K562 (cell line): ENCODE measurements around the gene GPATCH3. TPM values are rescaled to one million over a fixed set of nuclear protein-coding genes. Genes with fewer than 3 reads are reported as not detected.

Source experiments
- ATAC-seq: fragments of 200-7000 bp; cut with Tn5 transposase; 3 replicates; pipeline ENCODE4 v1.9.1; 2020; ENCODE audit warnings: moderate library complexity
- BruUV-seq: library from RNA; stranded (reverse); fragments of 400-500 nt; replicated peaks from 2 replicates; lab custom pipeline; 2021; lab: Mats Ljungman, UMichigan
- CTCF ChIA-PET: fragments of 300-600 bp; formaldehyde crosslinking; extraction: SDS; loops from one replicate; lab custom pipeline; 2021; ENCODE audit warnings: low intra/inter-chr PET ratio; lab: Yijun Ruan, JAX
- POLR2A ChIA-PET: fragments of 300-600, 350-650 bp; sonication (Branson Sonifier 250); formaldehyde crosslinking; extraction: SDS; loops from one replicate; lab custom pipeline; 2021; ENCODE audit warnings: antibody characterized with exemption, inconsistent platforms; lab: Yijun Ruan, JAX
- DNase-seq, 4 experiments: peaks; one replicate each; pipeline versions ENCODE4 v3.0.0 to v3.0.0-alpha.2; 2011 to 2018; ENCODE audit warnings: low spot score in 3 of 4, mixed read lengths in 3 of 4; ENCODE audit errors: extremely low read depth in 1 of 4
- FAIRE-seq: peaks from 2 replicates; lab custom pipeline; 2011; peaks lifted over from hg19 to GRCh38; lab: Jason Lieb, UNC
- H2AFZ ChIP-seq: 2 replicates; pipeline ENCODE4 v1.6.0; 2011; ENCODE audit warnings: low read depth, low read length, control low read depth, inconsistent platforms
- H3K27ac ChIP-seq: fragments of 200-600 bp; 3 replicates; pipeline ENCODE4 v1.8.0; 2011; ENCODE audit warnings: low read depth, mild to moderate bottlenecking, control low read depth, inconsistent platforms, low read length, moderate library complexity, mixed read lengths; ENCODE audit errors: extremely low read depth
- H3K27me3 ChIP-seq, 2 experiments: fragments of 300-600 bp in 1 of 2; 2 replicates in 1 of 2; 3 replicates in 1 of 2; pipeline versions ENCODE4 v1.6.0 to v1.8.0; 2011; ENCODE audit warnings: inconsistent platforms in 2 of 2, low read length in 2 of 2, mild to moderate bottlenecking in 1 of 2, mixed read lengths in 1 of 2, moderate library complexity in 1 of 2; ENCODE audit not compliant: control insufficient read depth in 2 of 2, insufficient read depth in 2 of 2
- H3K36me3 ChIP-seq: fragments of 300-600 bp; 3 replicates; pipeline ENCODE4 v1.8.0; 2011; ENCODE audit warnings: mild to moderate bottlenecking, low read length, inconsistent platforms; ENCODE audit not compliant: control insufficient read depth, insufficient read depth
- H3K4me1 ChIP-seq, 2 experiments: fragments of 200-600 bp in 1 of 2; replicated peaks in 1 of 2; 2 replicates in 1 of 2; 3 replicates in 1 of 2; pipeline versions ENCODE4 v1.5.1 to v1.8.0; 2011; ENCODE audit warnings: inconsistent platforms in 2 of 2, low read length in 2 of 2, mild to moderate bottlenecking in 1 of 2, mixed read lengths in 1 of 2, moderate library complexity in 1 of 2; ENCODE audit not compliant: control insufficient read depth in 2 of 2, insufficient read depth in 2 of 2
- H3K4me2 ChIP-seq: 2 replicates; pipeline ENCODE4 v1.6.1; 2011; ENCODE audit warnings: low read length, control low read depth, inconsistent platforms, mixed read lengths; ENCODE audit not compliant: insufficient read depth
- H3K4me3 ChIP-seq: fragments of 200-600 bp; sonication (generic), shearing (Covaris generic); 2 replicates; pipeline ENCODE4 v1.5.1; 2016; ENCODE audit warnings: control low read depth, inconsistent platforms
- H3K79me2 ChIP-seq: fragments of 200-600 bp; 3 replicates; pipeline ENCODE4 v1.8.0; 2011; ENCODE audit warnings: low read length, inconsistent platforms; ENCODE audit not compliant: control insufficient read depth, insufficient read depth
- H3K9ac ChIP-seq, 2 experiments: 2 replicates each; pipeline versions ENCODE4 v1.6.0 to v1.6.1; 2011; ENCODE audit warnings: low read depth in 2 of 2, low read length in 2 of 2, control low read depth in 1 of 2, inconsistent platforms in 1 of 2, mild to moderate bottlenecking in 1 of 2, mixed read lengths in 1 of 2; ENCODE audit not compliant: insufficient read depth in 1 of 2
- H3K9me1 ChIP-seq: one replicate; pipeline ENCODE4 v1.6.0; 2011; ENCODE audit warnings: inconsistent platforms, mild to moderate bottlenecking, low read length, moderate library complexity; ENCODE audit not compliant: control insufficient read depth, insufficient read depth
- H3K9me3 ChIP-seq: replicated peaks from 2 replicates; pipeline ENCODE4 v1.5.1; 2011; ENCODE audit warnings: low read depth, low read length, inconsistent platforms; ENCODE audit not compliant: control insufficient read depth, insufficient read depth
- H4K20me1 ChIP-seq: replicated peaks from 2 replicates; pipeline ENCODE4 v1.6.1; 2011; ENCODE audit warnings: low read length, inconsistent platforms, mixed read lengths; ENCODE audit not compliant: control insufficient read depth, insufficient read depth
- ASH1L ChIP-seq: fragments of 450-650 bp; IDR thresholded peaks from 2 replicates; pipeline ENCODE4 v1.6.1; 2018; ENCODE audit warnings: borderline replicate concordance, mild to moderate bottlenecking, low read depth; ENCODE audit not compliant: partially characterized antibody
- MCM2 ChIP-seq: fragments of 450-650 bp; IDR thresholded peaks from 2 replicates; pipeline ENCODE4 v1.6.1; 2017; ENCODE audit warnings: low read depth, mild to moderate bottlenecking
- POLR2A ChIP-seq: fragments of 450-650 bp; conservative IDR thresholded peaks from 2 replicates; pipeline ENCODE4 v1.6.1; 2016
- POLR2G ChIP-seq: fragments of 200-400 bp; formaldehyde crosslinking; IDR thresholded peaks from 2 replicates; pipeline ENCODE4 v1.6.1; 2017; ENCODE audit warnings: low read depth, mild to moderate bottlenecking, antibody characterized with exemption, low read length, moderate library complexity
- WGBS: fragments of 100-300 bp; shearing (Covaris generic); methylation state at CpG from one replicate; pipeline ENCODE4 v1.1.6; 2016; ENCODE audit warnings: low coverage, mixed read lengths; ENCODE audit not compliant: insufficient coverage; ENCODE audit errors: missing lambda C conversion rate; 5-methylcytosine and 5-hydroxymethylcytosine counted together
- in situ Hi-C: fragments of 300-500 bp; cut with MboI; formaldehyde crosslinking; loops from 4 replicates; pipeline ENCODE4 v1.15.0; 2018; ENCODE audit warnings: inconsistent platforms, mixed read lengths
- intact Hi-C: fragments of 100-400 bp; cut with micrococcal nuclease; formaldehyde crosslinking; loops from 2 replicates; pipeline ENCODE4 v1.14.2; 2022
- polyA plus RNA-seq, 8 experiments: library from polyadenylated mRNA; depleted of rRNA in 4 of 8; stranded (reverse) in 5 of 8; unstranded in 3 of 8; fragments of >200 nt; fragmentation: Nextera tagmentation in 2 of 8; fragmentation: Illumina TruSeq in 1 of 8; extraction: Ambion mirVana in 2 of 8; extraction: Trizol in 1 of 8; gene quantifications; 2 replicates each; pipeline versions ENCODE4 v1.2.1 to v1.2.3, GENCODE V29; 2011 to 2014; ENCODE audit warnings: inconsistent platforms in 1 of 8, missing spikeins in 1 of 8
- total RNA-seq, 7 experiments: library from RNA; depleted of rRNA in 6 of 7; stranded (reverse); fragments of >200 nt in 6 of 7; fragmentation: Illumina TruSeq in 2 of 7; extraction: Trizol in 2 of 7; gene quantifications; 2 replicates each; pipeline versions ENCODE4 v1.2.1 to v1.2.3, GENCODE V29; 2011 to 2021; ENCODE audit warnings: low replicate concordance in 1 of 7
- TF ChIP-seq, protein P1 (sequence below), 2 experiments: fragments of 450-650 bp; IDR thresholded peaks; 2 replicates each; pipeline ENCODE4 v1.6.1; 2018; ENCODE audit warnings: mild to moderate bottlenecking in 2 of 2, low read depth in 1 of 2; ENCODE audit not compliant: partially characterized antibody in 2 of 2

Gene GPATCH3
- total and polyA plus RNA-seq, 9 of the 15 experiments (the other 6 are each of a cell fraction or from before 2014, with no cell fraction given): 1.6 to 23.0 (median 13.3) TPM

DNA sequence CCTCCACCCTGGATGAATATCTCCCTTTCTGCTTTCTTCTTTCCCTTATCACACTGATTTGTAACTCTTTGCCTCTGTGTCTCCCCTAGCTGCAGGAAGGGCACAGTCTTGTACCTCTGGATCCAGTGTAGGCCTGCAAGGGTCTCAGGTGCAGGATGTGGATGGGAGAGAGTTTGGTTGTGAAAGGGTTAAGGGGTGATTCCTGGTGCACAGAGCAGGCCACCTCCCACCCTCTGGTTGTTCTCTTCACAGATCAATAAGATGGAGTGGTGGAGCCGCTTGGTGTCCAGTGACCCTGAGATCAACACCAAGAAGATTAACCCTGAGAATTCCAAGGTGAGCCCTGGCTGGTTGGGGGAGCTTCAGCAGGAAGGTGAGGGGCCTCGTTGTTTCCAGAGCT is 44.9 kb upstream of the GPATCH3 start:
- Histone ChIP-seq H4K20me1 (no peaks in the 10 kb centered on the region), H3K4me1 (peaks cover 3 to 11% of the 10 kb centered on the region in 2 experiments; a peak in 4 of 5 replicates), H3K4me2 (no peak overlapping the region)
- no peak for FAIRE-seq
- TF ChIP-seq POLR2A (0 out of 2 replicates have a peak, but pooled peaks have one; percentile 13), MCM2 (no peak)
- TF ChIP-seq, all 486 proteins: peak for 1
- 89% methylated on average over 2 of the region's 2 CpGs for WGBS
- ChIA-PET POLR2A (interaction anchor here (1.1 kb wide), 1 partner anchor 9 kb away, joined by 4 read pairs; no protein-coding TSS in a partner anchor), CTCF (no interaction called here)
- Histone ChIP-seq H3K9me1 (no peaks in the 10 kb centered on the region), H3K9ac (no peak overlapping the region; a peak in 1 of 4 replicates), H3K79me2 (no peaks in the 10 kb centered on the region), H3K36me3 (peaks cover 66% of the 10 kb centered on the region), H3K27me3 (no peaks in the 10 kb centered on the region), H3K4me3 (no peak overlapping the region), H3K9me3 (no peaks in the 10 kb centered on the region; the same call in 1 of the 2 replicates), H2AFZ (no peak overlapping the region), H3K27ac (no peak overlapping the region)
- DNase-seq (no peak), ATAC-seq (no peak)
- intact Hi-C loops: no loop called here
- in situ Hi-C loops: no loop called here
- BruUV-seq: no TSS peak

DNA sequence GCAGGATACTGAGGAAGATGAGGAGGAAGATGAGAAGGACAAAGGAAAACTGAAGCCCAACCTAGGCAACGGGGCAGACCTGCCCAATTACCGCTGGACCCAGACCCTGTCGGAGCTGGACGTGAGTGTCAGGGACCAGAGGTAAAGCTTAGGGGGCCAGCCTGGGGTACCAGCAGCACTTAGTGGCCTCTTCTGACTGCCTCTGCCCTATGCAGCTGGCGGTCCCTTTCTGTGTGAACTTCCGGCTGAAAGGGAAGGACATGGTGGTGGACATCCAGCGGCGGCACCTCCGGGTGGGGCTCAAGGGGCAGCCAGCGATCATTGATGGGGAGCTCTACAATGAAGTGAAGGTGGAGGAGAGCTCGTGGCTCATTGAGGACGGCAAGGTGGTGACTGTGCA is 42.4 kb upstream of the GPATCH3 start:
- H3K4me3 ChIP-seq: no peak overlapping the region
- no peaks in the 10 kb centered on the region for H3K9me1 ChIP-seq
- in situ Hi-C loops (no loop called here), intact Hi-C loops (no loop called here)
- no peak overlapping the region for H3K4me2 ChIP-seq
- FAIRE-seq (no peak), DNase-seq (no peak), ATAC-seq (no peak)
- peaks cover 21% of the 10 kb centered on the region for H3K79me2 ChIP-seq
- H3K27me3 ChIP-seq: no peaks in the 10 kb centered on the region
- peaks cover 0 to 3% of the 10 kb centered on the region in 2 experiments; a peak in 1 of 5 replicates for H3K4me1 ChIP-seq
- H3K9ac ChIP-seq: no peak overlapping the region
- TF ChIP-seq, protein P1, sequence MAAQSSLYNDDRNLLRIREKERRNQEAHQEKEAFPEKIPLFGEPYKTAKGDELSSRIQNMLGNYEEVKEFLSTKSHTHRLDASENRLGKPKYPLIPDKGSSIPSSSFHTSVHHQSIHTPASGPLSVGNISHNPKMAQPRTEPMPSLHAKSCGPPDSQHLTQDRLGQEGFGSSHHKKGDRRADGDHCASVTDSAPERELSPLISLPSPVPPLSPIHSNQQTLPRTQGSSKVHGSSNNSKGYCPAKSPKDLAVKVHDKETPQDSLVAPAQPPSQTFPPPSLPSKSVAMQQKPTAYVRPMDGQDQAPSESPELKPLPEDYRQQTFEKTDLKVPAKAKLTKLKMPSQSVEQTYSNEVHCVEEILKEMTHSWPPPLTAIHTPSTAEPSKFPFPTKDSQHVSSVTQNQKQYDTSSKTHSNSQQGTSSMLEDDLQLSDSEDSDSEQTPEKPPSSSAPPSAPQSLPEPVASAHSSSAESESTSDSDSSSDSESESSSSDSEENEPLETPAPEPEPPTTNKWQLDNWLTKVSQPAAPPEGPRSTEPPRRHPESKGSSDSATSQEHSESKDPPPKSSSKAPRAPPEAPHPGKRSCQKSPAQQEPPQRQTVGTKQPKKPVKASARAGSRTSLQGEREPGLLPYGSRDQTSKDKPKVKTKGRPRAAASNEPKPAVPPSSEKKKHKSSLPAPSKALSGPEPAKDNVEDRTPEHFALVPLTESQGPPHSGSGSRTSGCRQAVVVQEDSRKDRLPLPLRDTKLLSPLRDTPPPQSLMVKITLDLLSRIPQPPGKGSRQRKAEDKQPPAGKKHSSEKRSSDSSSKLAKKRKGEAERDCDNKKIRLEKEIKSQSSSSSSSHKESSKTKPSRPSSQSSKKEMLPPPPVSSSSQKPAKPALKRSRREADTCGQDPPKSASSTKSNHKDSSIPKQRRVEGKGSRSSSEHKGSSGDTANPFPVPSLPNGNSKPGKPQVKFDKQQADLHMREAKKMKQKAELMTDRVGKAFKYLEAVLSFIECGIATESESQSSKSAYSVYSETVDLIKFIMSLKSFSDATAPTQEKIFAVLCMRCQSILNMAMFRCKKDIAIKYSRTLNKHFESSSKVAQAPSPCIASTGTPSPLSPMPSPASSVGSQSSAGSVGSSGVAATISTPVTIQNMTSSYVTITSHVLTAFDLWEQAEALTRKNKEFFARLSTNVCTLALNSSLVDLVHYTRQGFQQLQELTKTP (IDR thresholded peaks at IDR 0.05; ENCODE audit: low read depth in 1 of 2, partially characterized antibody in 2 of 2): no peak
- TF ChIP-seq ASH1L (no peak), POLR2G (0 out of 2 replicates have a peak, but pooled peaks have one; percentile 32)
- no peak overlapping the region for H3K27ac ChIP-seq
- WGBS: 98% methylated on average over 10 of the region's 12 CpGs
- H2AFZ ChIP-seq: no peak overlapping the region
- H3K9me3 ChIP-seq: no peaks in the 10 kb centered on the region; the same call in 1 of the 2 replicates
- no TSS peak for BruUV-seq
- peaks cover 88% of the 10 kb centered on the region for H3K36me3 ChIP-seq
- ChIA-PET CTCF (no interaction called here), POLR2A (interaction anchor here (1.1 to 1.5 kb wide), 2 partner anchors 8 to 16 kb away, joined by 3 to 6 read pairs; no protein-coding TSS in a partner anchor)
- 0 out of 2 replicates have a peak, but pooled peaks cover 10% of the 10 kb centered on the region for H4K20me1 ChIP-seq
